Endothelial cell (in vitro differentiated cells): ENCODE data around the gene POU3F3. TPM values are rescaled to one million over a fixed set of nuclear protein-coding genes. Genes with fewer than 3 reads are reported as not detected.

ENCODE experiments used
- DNase-seq: peaks from one replicate; pipeline ENCODE4 v3.0.0; 2021; ENCODE audit warnings: low spot score
- H3K27ac Mint-ChIP-seq: one replicate; pipeline ENCODE4 v1.8.0; 2021; ENCODE audit warnings: mixed read lengths, inconsistent platforms; ENCODE audit not compliant: unreplicated experiment
- H3K27me3 Mint-ChIP-seq: one replicate; pipeline ENCODE4 v1.8.0; 2021; ENCODE audit warnings: mild to moderate bottlenecking, moderate library complexity, mixed read lengths, inconsistent platforms; ENCODE audit not compliant: unreplicated experiment
- H3K36me3 Mint-ChIP-seq: one replicate; pipeline ENCODE4 v1.8.0; 2021; ENCODE audit warnings: mild to moderate bottlenecking, low read depth, mixed read lengths, inconsistent platforms; ENCODE audit not compliant: unreplicated experiment
- H3K4me1 Mint-ChIP-seq: one replicate; pipeline ENCODE4 v1.8.0; 2021; ENCODE audit warnings: mild to moderate bottlenecking, mixed read lengths, inconsistent platforms; ENCODE audit not compliant: unreplicated experiment
- H3K4me3 Mint-ChIP-seq: one replicate; pipeline ENCODE4 v1.8.0; 2021; ENCODE audit warnings: mild to moderate bottlenecking, mixed read lengths, inconsistent platforms; ENCODE audit not compliant: unreplicated experiment
- H3K9me3 Mint-ChIP-seq: one replicate; pipeline ENCODE4 v1.8.0; 2021; ENCODE audit warnings: mixed read lengths, inconsistent platforms; ENCODE audit not compliant: unreplicated experiment
- total RNA-seq: library from RNA; stranded (reverse); fragmentation: NEBNext Ultra II Directional; extraction: Animal tissue kit (Norgen Biotek cat#: 25700); gene quantifications from one replicate; pipeline ENCODE4 v1.2.1, GENCODE V29; 2021; ENCODE audit not compliant: unreplicated experiment
- TF ChIP-seq, protein P1 (sequence below): fragments of 200-600 bp; sonication (generic); IDR thresholded peaks from one replicate; pipeline ENCODE4 v1.5.0; 2021; ENCODE audit warnings: antibody characterized with exemption; ENCODE audit not compliant: unreplicated experiment

Gene POU3F3
- total RNA-seq, 1 donor from 2014 or later = not detected

- no peaks in the 10 kb centered on the region for H3K36me3 Mint-ChIP-seq
- H3K4me1 Mint-ChIP-seq = peaks cover 7% of the 10 kb centered on the region
- DNase-seq = no peak
- peak overlapping the region; percentile 86 for H3K4me3 Mint-ChIP-seq
- no peaks in the 10 kb centered on the region for H3K9me3 Mint-ChIP-seq
- no peak overlapping the region for H3K27ac Mint-ChIP-seq
- peaks cover 35% of the 10 kb centered on the region for H3K27me3 Mint-ChIP-seq
- TF ChIP-seq, protein P1, sequence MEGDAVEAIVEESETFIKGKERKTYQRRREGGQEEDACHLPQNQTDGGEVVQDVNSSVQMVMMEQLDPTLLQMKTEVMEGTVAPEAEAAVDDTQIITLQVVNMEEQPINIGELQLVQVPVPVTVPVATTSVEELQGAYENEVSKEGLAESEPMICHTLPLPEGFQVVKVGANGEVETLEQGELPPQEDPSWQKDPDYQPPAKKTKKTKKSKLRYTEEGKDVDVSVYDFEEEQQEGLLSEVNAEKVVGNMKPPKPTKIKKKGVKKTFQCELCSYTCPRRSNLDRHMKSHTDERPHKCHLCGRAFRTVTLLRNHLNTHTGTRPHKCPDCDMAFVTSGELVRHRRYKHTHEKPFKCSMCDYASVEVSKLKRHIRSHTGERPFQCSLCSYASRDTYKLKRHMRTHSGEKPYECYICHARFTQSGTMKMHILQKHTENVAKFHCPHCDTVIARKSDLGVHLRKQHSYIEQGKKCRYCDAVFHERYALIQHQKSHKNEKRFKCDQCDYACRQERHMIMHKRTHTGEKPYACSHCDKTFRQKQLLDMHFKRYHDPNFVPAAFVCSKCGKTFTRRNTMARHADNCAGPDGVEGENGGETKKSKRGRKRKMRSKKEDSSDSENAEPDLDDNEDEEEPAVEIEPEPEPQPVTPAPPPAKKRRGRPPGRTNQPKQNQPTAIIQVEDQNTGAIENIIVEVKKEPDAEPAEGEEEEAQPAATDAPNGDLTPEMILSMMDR = no peak
Measured at GRCh38 chr2:104871972-104872865, 18.3 kb downstream of the POU3F3 start.

- Mint-ChIP-seq H3K27me3 (peaks cover 35% of the 10 kb centered on the region), H3K4me3 (peak overlapping the region; percentile 86), H3K36me3 (no peaks in the 10 kb centered on the region), H3K4me1 (peaks cover 7% of the 10 kb centered on the region), H3K27ac (no peak overlapping the region), H3K9me3 (no peaks in the 10 kb centered on the region)
- DNase-seq = peak; percentile 73
- TF ChIP-seq, protein P1 = peak; percentile 44
Measured at GRCh38 chr2:104872866-104873688, 19.2 kb downstream of the POU3F3 start.

DNA sequence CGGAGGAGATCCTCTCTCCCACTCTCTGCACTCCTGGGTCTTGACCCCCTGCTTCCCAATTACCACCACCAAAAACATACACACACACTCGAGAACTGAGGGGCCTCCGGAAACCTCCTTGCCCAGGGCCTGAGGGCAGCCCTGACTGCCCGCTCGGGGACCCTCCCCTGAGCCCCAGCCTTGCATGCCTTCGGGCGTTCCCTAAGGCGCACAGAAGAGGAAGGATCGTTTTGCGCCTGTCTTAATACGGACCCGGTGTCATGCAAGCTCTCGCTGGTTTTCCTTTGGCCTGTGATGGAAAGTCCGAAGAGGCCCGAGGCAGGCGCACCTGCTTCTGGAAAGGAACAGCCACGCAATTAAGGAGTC, 19.8 kb downstream of the POU3F3 start:
- Mint-ChIP-seq H3K27me3 (peaks cover 30% of the 10 kb centered on the region), H3K9me3 (no peaks in the 10 kb centered on the region), H3K27ac (no peak overlapping the region), H3K36me3 (no peaks in the 10 kb centered on the region), H3K4me3 (peak overlapping the region; percentile 76), H3K4me1 (peaks cover 7% of the 10 kb centered on the region)
- DNase-seq = no peak
- TF ChIP-seq, protein P1 = no peak

GRCh38 chr2:104874230-104874629, 20.3 kb downstream of the POU3F3 start:
- Mint-ChIP-seq H3K36me3 (no peaks in the 10 kb centered on the region), H3K27ac (no peak overlapping the region), H3K9me3 (no peaks in the 10 kb centered on the region), H3K4me3 (no peak overlapping the region), H3K4me1 (peaks cover 7% of the 10 kb centered on the region), H3K27me3 (peaks cover 30% of the 10 kb centered on the region)
- DNase-seq = no peak
- TF ChIP-seq, protein P1 = no peak
